Loucy (cell line): ENCODE measurements around the gene BMPR1B.
"Not testable (repeated sequence)": the region's sequence is repeated elsewhere in the genome, so short reads cannot be mapped to it uniquely, and the experiment has no call there.

Experiments
- EZH2phosphoT487 ChIP-seq: fragments of 200-600 bp; IDR thresholded peaks from 2 replicates; pipeline ENCODE4 v1.6.1; 2018; ENCODE audit warnings: antibody characterized with exemption, mild to moderate bottlenecking, moderate library complexity, borderline replicate concordance
- TF ChIP-seq, protein P1 (sequence below): fragments of 200-600 bp; sonication (generic); conservative IDR thresholded peaks from 2 replicates; pipeline ENCODE4 v1.5.1; 2014; ENCODE audit warnings: mild to moderate bottlenecking, antibody characterized with exemption, low read length

DNA sequence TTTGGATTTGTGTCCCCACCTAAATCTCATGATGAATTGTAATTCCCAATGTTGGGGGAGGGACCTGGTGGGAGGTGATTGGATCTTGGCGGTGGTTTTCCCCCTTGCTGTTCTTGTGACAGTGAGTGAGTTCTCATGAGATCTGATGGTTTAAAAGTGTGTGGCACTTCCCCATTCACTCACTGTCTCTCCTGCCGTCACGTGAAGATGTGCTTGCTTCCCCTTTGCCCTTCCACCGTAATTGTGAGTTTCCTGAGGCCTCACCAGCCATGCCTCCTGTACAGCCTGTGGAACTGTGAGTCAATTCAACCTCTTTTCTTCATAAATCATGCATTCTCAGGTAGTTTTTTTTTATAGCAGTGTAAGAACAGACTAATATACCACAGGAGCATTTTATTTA, 304.0 kb downstream of the BMPR1B start:
- TF ChIP-seq, protein P1, sequence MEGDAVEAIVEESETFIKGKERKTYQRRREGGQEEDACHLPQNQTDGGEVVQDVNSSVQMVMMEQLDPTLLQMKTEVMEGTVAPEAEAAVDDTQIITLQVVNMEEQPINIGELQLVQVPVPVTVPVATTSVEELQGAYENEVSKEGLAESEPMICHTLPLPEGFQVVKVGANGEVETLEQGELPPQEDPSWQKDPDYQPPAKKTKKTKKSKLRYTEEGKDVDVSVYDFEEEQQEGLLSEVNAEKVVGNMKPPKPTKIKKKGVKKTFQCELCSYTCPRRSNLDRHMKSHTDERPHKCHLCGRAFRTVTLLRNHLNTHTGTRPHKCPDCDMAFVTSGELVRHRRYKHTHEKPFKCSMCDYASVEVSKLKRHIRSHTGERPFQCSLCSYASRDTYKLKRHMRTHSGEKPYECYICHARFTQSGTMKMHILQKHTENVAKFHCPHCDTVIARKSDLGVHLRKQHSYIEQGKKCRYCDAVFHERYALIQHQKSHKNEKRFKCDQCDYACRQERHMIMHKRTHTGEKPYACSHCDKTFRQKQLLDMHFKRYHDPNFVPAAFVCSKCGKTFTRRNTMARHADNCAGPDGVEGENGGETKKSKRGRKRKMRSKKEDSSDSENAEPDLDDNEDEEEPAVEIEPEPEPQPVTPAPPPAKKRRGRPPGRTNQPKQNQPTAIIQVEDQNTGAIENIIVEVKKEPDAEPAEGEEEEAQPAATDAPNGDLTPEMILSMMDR = not testable (repeated sequence)
- not testable (repeated sequence) for TF ChIP-seq EZH2phosphoT487
